SU-DHL-6 (cell line): ENCODE results near the gene BRSK1.

Experiments
- H2AFZ ChIP-seq: fragments of 200-600 bp; sonication (generic); 2 replicates; pipeline ENCODE4 v1.6.1; 2014; ENCODE audit warnings: low read depth, mild to moderate bottlenecking, moderate library complexity, mixed read lengths, antibody characterized with exemption, low read length; ENCODE audit not compliant: severe bottlenecking
- H3F3A ChIP-seq: fragments of 200-600 bp; shearing (Covaris generic); 2 replicates; pipeline ENCODE4 v1.6.0; 2016; ENCODE audit warnings: antibody characterized with exemption, mild to moderate bottlenecking; ENCODE audit not compliant: insufficient read depth
- H3K27ac ChIP-seq: fragments of 200-600 bp; sonication (generic); 2 replicates; pipeline ENCODE4 v1.5.1; 2016; ENCODE audit warnings: low read depth, mild to moderate bottlenecking, low read length, moderate library complexity, mixed read lengths
- H3K27me3 ChIP-seq: fragments of 200-600 bp; sonication (generic), shearing (Covaris generic); 2 replicates; pipeline ENCODE4 v1.6.0; 2014; ENCODE audit warnings: mild to moderate bottlenecking, low read length
- H3K36me3 ChIP-seq: fragments of 200-600 bp; sonication (generic); 2 replicates; pipeline ENCODE4 v1.6.1; 2014; ENCODE audit warnings: mild to moderate bottlenecking, low read length, mixed read lengths
- H3K4me2 ChIP-seq: fragments of 300-600, 200-600 bp; shearing (Covaris generic), sonication (generic); 2 replicates; pipeline ENCODE4 v1.6.0; 2014; ENCODE audit warnings: low read length, low read depth, mild to moderate bottlenecking; ENCODE audit not compliant: poor library complexity, severe bottlenecking
- H3K4me3 ChIP-seq: fragments of 200-600 bp; sonication (generic); 2 replicates; pipeline ENCODE4 v1.5.1; 2014; ENCODE audit warnings: antibody characterized with exemption, low read length, mild to moderate bottlenecking, mixed read lengths; ENCODE audit not compliant: insufficient read depth, poor library complexity, severe bottlenecking
- H3K79me2 ChIP-seq: fragments of 200-600 bp; sonication (generic); 2 replicates; pipeline ENCODE4 v1.6.1; 2014; ENCODE audit warnings: mild to moderate bottlenecking, low read length, moderate library complexity; ENCODE audit not compliant: insufficient read depth
- H3K9ac ChIP-seq: fragments of 200-600 bp; sonication (generic); 2 replicates; pipeline ENCODE4 v1.7.0; 2014; ENCODE audit warnings: mild to moderate bottlenecking, low read length
- H3K9me2 ChIP-seq: fragments of 200-600 bp; sonication (generic); replicated peaks from 2 replicates; pipeline ENCODE4 v1.6.1; 2014; ENCODE audit warnings: low read length; ENCODE audit not compliant: insufficient read depth
- H3K9me3 ChIP-seq: fragments of 200-600 bp; sonication (generic); 2 replicates; pipeline ENCODE4 v1.6.1; 2014; ENCODE audit warnings: low read length, mixed read lengths; ENCODE audit not compliant: insufficient read depth
- H4K20me1 ChIP-seq: fragments of 200-600 bp; sonication (generic); 2 replicates; pipeline ENCODE4 v1.6.1; 2014; ENCODE audit warnings: low read depth, mild to moderate bottlenecking, antibody characterized with exemption, low read length, moderate library complexity, mixed read lengths
- EZH2phosphoT487 ChIP-seq: fragments of 200-600 bp; sonication (generic), shearing (Covaris generic); conservative IDR thresholded peaks from 2 replicates; pipeline ENCODE4 v1.6.1; 2018; ENCODE audit warnings: mild to moderate bottlenecking, antibody characterized with exemption, low read length, moderate library complexity, mixed read lengths
- TF ChIP-seq, protein P1 (sequence below): fragments of 200-600 bp; sonication (generic); IDR thresholded peaks from one replicate; pipeline ENCODE4 v1.5.1; 2017; ENCODE audit warnings: antibody characterized with exemption, mild to moderate bottlenecking, low read length, moderate library complexity; ENCODE audit not compliant: insufficient read depth, poor library complexity, severe bottlenecking

Gene BRSK1

DNA sequence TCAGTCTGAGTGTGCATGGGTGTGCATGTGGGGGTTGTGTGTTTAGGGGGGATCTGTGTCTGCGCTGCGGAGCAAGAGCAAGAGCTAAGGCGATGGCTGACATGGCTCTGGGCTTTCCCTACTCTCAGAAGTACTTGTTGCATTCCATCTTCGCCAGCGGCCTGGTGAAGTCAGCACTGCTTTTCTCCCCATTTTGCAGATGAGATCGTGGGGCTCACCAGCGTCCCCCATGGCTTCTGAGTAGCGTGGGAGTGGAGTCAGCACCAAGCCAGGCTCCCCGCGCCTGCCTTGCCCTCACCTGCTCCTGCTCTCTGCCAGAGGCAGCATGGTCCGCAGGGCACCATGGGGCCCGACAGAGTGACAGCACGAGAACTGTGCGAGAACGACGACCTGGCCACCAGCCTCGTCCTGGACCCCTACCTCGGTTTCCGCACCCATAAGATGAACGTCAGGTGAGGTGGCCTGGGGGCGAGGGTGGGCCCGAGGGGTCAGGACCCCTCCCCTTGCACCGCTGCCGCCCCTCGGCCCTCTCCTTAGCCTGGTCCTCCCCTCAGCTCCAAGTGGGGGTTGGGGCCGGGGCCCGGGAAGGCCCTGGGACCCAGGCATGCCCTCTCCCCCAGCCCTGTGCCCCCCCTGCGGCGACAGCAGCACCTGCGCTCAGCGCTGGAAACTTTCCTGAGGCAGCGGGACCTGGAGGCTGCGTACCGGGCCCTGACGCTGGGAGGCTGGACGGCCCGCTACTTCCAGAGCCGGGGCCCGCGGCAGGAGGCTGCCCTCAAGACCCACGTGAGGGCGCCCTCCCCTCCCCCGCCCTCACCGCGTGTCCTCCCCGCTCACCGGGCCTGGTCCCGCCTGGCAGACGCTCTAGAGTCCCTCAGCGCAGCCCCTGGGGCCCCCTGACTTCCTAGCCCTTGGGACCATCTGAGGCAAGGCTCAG, 58.1 kb downstream of the BRSK1 start:
- Histone ChIP-seq H3F3A (no peaks in the 10 kb centered on the region), H4K20me1 (no peaks in the 10 kb centered on the region), H3K36me3 (no peaks in the 10 kb centered on the region), H3K79me2 (0 out of 2 replicates have a peak, but pooled peaks cover 8% of the 10 kb centered on the region), H3K27ac (no peak overlapping the region), H3K4me2 (peak overlapping the region; percentile 97), H2AFZ (no peak overlapping the region), H3K27me3 (no peaks in the 10 kb centered on the region), H3K9me3 (no peaks in the 10 kb centered on the region), H3K4me3 (peak overlapping the region; percentile 87), H3K9me2 (no peaks in the 10 kb centered on the region), H3K9ac (peak overlapping the region; percentile 88)
- TF ChIP-seq, protein P1, sequence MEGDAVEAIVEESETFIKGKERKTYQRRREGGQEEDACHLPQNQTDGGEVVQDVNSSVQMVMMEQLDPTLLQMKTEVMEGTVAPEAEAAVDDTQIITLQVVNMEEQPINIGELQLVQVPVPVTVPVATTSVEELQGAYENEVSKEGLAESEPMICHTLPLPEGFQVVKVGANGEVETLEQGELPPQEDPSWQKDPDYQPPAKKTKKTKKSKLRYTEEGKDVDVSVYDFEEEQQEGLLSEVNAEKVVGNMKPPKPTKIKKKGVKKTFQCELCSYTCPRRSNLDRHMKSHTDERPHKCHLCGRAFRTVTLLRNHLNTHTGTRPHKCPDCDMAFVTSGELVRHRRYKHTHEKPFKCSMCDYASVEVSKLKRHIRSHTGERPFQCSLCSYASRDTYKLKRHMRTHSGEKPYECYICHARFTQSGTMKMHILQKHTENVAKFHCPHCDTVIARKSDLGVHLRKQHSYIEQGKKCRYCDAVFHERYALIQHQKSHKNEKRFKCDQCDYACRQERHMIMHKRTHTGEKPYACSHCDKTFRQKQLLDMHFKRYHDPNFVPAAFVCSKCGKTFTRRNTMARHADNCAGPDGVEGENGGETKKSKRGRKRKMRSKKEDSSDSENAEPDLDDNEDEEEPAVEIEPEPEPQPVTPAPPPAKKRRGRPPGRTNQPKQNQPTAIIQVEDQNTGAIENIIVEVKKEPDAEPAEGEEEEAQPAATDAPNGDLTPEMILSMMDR, result no peak
- TF ChIP-seq EZH2phosphoT487, result no peak

DNA sequence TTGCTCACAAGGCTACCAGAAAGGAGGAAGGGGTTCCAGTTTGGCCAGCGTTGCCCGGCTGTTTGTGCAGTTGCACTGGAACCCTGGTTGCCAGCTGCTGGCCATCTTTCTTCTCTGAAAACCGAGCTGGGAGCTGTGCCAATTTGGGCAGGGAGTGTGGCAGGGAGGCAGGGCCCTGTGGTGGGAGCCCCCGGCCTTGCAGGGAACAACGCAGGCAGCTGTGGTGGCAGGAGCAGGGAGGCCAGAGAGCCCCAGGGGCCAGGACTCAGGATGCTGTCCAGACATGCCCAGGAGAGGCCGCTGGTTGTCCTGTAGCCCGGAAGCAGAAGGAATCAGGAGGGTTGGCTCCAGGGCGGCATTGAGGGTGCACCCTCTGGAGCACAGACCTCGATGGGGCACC, 60.6 kb downstream of the BRSK1 start:
- H3K27ac ChIP-seq, result no peak overlapping the region
- H3F3A ChIP-seq, result no peaks in the 10 kb centered on the region
- TF ChIP-seq EZH2phosphoT487, result no peak
- H4K20me1 ChIP-seq, result no peaks in the 10 kb centered on the region
- H3K79me2 ChIP-seq, result 0 out of 2 replicates have a peak, but pooled peaks cover 8% of the 10 kb centered on the region
- H3K4me3 ChIP-seq, result no peak overlapping the region
- no peak overlapping the region for H3K9ac ChIP-seq
- no peaks in the 10 kb centered on the region for H3K27me3 ChIP-seq
- no peaks in the 10 kb centered on the region for H3K36me3 ChIP-seq
- no peaks in the 10 kb centered on the region for H3K9me2 ChIP-seq
- no peak overlapping the region for H3K4me2 ChIP-seq
- H3K9me3 ChIP-seq, result no peaks in the 10 kb centered on the region
- no peak overlapping the region for H2AFZ ChIP-seq

DNA sequence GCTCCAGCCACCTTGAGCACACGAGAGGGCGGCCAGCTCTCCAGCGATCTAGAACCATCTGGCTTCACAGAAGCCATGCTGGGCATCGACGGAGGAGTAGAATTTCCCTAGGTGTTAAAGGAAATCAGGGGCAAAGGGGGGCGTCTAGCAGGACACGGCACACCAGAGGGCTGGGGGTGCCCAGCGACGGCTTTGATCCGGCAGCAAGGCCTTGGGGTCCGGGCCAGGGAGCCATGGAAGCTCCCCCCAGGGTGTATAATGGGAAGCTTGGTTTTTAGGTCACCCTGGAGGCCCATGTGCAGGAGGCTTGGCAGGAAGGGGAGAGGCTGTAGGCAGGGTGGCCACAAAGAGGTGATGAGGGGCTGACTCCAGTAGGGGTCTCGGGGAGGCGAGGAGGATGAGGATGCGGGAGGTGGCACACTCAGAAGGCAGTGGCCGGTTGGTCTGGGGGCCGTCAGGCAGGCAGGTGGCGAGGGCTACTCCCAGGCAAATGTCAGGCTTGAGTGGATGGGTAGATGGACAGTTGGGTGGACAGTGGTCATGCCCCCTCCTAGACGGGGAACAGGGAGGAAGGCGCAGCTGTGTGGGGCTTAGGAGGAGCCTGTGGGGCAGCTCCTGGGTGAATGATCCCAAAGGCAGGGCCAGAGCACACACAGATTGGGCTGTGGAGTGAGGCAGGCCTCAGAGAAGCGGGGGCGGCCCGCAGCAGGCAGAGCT, 61.5 kb downstream of the BRSK1 start:
- no peak overlapping the region for H3K4me2 ChIP-seq
- H3K9me2 ChIP-seq, result no peaks in the 10 kb centered on the region
- H2AFZ ChIP-seq, result no peak overlapping the region
- H3K9me3 ChIP-seq, result no peaks in the 10 kb centered on the region
- no peak for TF ChIP-seq EZH2phosphoT487
- TF ChIP-seq, protein P1, result no peak
- H3K27me3 ChIP-seq, result no peaks in the 10 kb centered on the region
- H3K36me3 ChIP-seq, result no peaks in the 10 kb centered on the region
- H3K4me3 ChIP-seq, result no peak overlapping the region
- 0 out of 2 replicates have a peak, but pooled peaks cover 6% of the 10 kb centered on the region for H3K79me2 ChIP-seq
- H4K20me1 ChIP-seq, result no peaks in the 10 kb centered on the region
- H3F3A ChIP-seq, result no peaks in the 10 kb centered on the region
- no peak overlapping the region for H3K9ac ChIP-seq
- H3K27ac ChIP-seq, result no peak overlapping the region
